ENCODE measurements around the gene TNNC2. TPM values are rescaled to one million over a fixed set of nuclear protein-coding genes. Genes with fewer than 3 reads are reported as not detected.

The TNNC2 gene
- total and polyA plus RNA-seq, 2 experiments from 2014 or later = 0.59 to 32.5 TPM

- TF ChIP-seq ZNF462 (CRISPR knock-in tag; IDR thresholded peaks at IDR 0.05) (no peak), EZH2 (IDR thresholded peaks at IDR 0.05; ENCODE audit: low read depth, unreplicated experiment) (no peak), CTCF (conservative IDR thresholded peaks at IDR 0.05; ENCODE audit: low read depth in 2 of 2) (no peak)
Observed at GRCh38 chr20:45836841-45837240, 9.7 kb upstream of the TNNC2 start (continued).

GRCh38 chr20:45835825-45836224, 8.7 kb upstream of the TNNC2 start:
- no peak overlapping the region for H2AFZ ChIP-seq
- H3K27me3 ChIP-seq (ENCODE audit: insufficient read depth) = no peaks in the 10 kb centered on the region
- DNase-seq (ENCODE audit: low spot score) (no peak), ATAC-seq (no peak)
- H3K79me2 ChIP-seq (replicated peaks; ENCODE audit: insufficient read depth) = 0 out of 2 replicates have a peak, but pooled peaks cover 3% of the 10 kb centered on the region
- no peak overlapping the region; the same call in 1 of the 2 replicates for H3K27ac ChIP-seq (ENCODE audit: low read depth)
- peaks cover 15% of the 10 kb centered on the region for H3F3A ChIP-seq (replicated peaks; ENCODE audit: low read depth)
- Mint-ChIP-seq H3K9me3 (no peaks in the 10 kb centered on the region), H3K27me3 (ENCODE audit: insufficient read depth, low read depth, poor library complexity) (peaks cover 12% of the 10 kb centered on the region), H3K27ac (no peak overlapping the region), H3K4me1 (peaks cover 12% of the 10 kb centered on the region), H3K36me3 (ENCODE audit: low read depth) (peaks cover 18% of the 10 kb centered on the region; the same call in 2 of the 3 replicates), H3K4me3 (peak overlapping the region; percentile 77; the same call in 2 of the 3 replicates)
- H3K4me1 ChIP-seq (ENCODE audit: insufficient read depth) = peaks cover 20% of the 10 kb centered on the region; the same call in 1 of the 2 replicates
- H3K4me3 ChIP-seq = no peak overlapping the region
- no peaks in the 10 kb centered on the region for H3K36me3 ChIP-seq (ENCODE audit: insufficient read depth)
- H3K4me2 ChIP-seq = peak overlapping the region; percentile 85; the same call in 1 of the 2 replicates
- H4K20me1 ChIP-seq (replicated peaks; ENCODE audit: insufficient read depth) = peaks cover 13% of the 10 kb centered on the region
- no peaks in the 10 kb centered on the region for H3K9me2 ChIP-seq (ENCODE audit: insufficient read depth)
- TF ChIP-seq CTCF (conservative IDR thresholded peaks at IDR 0.05; ENCODE audit: low read depth in 2 of 2) (no peak), STAT1 (IDR thresholded peaks at IDR 0.05; ENCODE audit: unreplicated experiment) (no peak), EZH2phosphoT487 (IDR thresholded peaks at IDR 0.05; ENCODE audit: unreplicated experiment) (no peak), EZH2 (IDR thresholded peaks at IDR 0.05; ENCODE audit: low read depth, unreplicated experiment) (no peak)

All from GM23338 (cell line).